Activated B cell treated with CpG ODN at 0.5 μM for 24 hours (primary cell): ENCODE measurements around the gene KCNJ10. TPM values are rescaled to one million over a fixed set of nuclear protein-coding genes. Genes with fewer than 3 reads are reported as not detected.

Source experiments
- ATAC-seq: fragments of 200-7000 bp; cut with Tn5 transposase; one replicate; pipeline ENCODE4 v1.10.0; 2021; ENCODE audit warnings: low read depth, mild to moderate bottlenecking, moderate library complexity
- CTCF ChIA-PET: fragments of 350-600 bp; sonication (Branson Sonifier 250); formaldehyde crosslinking; loops from one replicate; lab custom pipeline; 2021; ENCODE audit warnings: antibody characterized with exemption; lab: Charles Lee
- POLR2A ChIA-PET: fragments of 350-600 bp; sonication (Branson Sonifier 250); formaldehyde crosslinking; loops from one replicate; lab custom pipeline; 2021; ENCODE audit warnings: antibody characterized with exemption; lab: Charles Lee
- DNase-seq: peaks from one replicate; pipeline ENCODE4 v3.0.0; 2022
- H3K27ac Mint-ChIP-seq: one replicate; pipeline ENCODE4 v1.8.0; 2020; ENCODE audit warnings: mixed read lengths
- H3K27me3 Mint-ChIP-seq: one replicate; pipeline ENCODE4 v1.8.0; 2021; ENCODE audit warnings: mixed read lengths
- H3K36me3 Mint-ChIP-seq: one replicate; pipeline ENCODE4 v1.8.0; 2021; ENCODE audit warnings: low read depth, mixed read lengths
- H3K4me1 Mint-ChIP-seq: one replicate; pipeline ENCODE4 v1.8.0; 2021; ENCODE audit warnings: mixed read lengths
- H3K4me3 Mint-ChIP-seq: one replicate; pipeline ENCODE4 v1.8.0; 2020; ENCODE audit warnings: mild to moderate bottlenecking, mixed read lengths
- H3K9me3 Mint-ChIP-seq: one replicate; pipeline ENCODE4 v1.8.0; 2020; ENCODE audit warnings: mixed read lengths
- intact Hi-C: fragments of 100-400 bp; cut with micrococcal nuclease; formaldehyde crosslinking; loops from one replicate; pipeline ENCODE4 v1.15.1; 2024
- total RNA-seq: library from RNA; stranded (reverse); gene quantifications from 2 replicates; pipeline ENCODE4 v1.2.3, GENCODE V29; 2022
- TF ChIP-seq, protein P1 (sequence below): fragments of 200-600 bp; IDR thresholded peaks from one replicate; pipeline ENCODE4 v1.8.0; 2022; ENCODE audit warnings: antibody characterized with exemption, mild to moderate bottlenecking

The KCNJ10 gene
- total RNA-seq, 1 donor from 2014 or later: not detected

DNA sequence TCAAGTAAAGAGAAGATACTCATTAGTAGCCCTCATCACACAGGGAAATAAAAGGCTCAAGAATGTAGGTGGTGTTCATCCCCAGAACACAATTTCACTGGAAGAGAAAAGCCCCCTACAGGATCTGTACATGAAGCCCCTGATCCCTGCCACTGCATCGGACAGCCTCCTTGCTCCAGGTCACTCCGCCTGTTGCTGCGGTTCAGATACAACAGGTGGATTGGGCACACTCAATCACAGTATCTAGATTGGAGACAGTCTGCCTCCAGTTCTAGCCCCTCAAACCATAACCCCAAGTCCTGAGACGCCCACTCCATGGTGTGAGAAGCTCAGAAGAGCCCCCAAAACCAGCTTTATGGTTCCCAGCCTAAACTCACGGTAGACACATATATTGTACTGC lies 117.0 kb downstream of the KCNJ10 start:
- Mint-ChIP-seq H3K36me3 (no peaks in the 10 kb centered on the region), H3K27ac (no peak overlapping the region), H3K4me3 (no peak overlapping the region), H3K27me3 (peaks cover 31% of the 10 kb centered on the region), H3K9me3 (no peaks in the 10 kb centered on the region), H3K4me1 (no peaks in the 10 kb centered on the region)
- no peak for DNase-seq
- ChIA-PET CTCF (no interaction called here), POLR2A (no interaction called here)
- ATAC-seq: no peak
- intact Hi-C loops: no loop called here
- TF ChIP-seq, protein P1, sequence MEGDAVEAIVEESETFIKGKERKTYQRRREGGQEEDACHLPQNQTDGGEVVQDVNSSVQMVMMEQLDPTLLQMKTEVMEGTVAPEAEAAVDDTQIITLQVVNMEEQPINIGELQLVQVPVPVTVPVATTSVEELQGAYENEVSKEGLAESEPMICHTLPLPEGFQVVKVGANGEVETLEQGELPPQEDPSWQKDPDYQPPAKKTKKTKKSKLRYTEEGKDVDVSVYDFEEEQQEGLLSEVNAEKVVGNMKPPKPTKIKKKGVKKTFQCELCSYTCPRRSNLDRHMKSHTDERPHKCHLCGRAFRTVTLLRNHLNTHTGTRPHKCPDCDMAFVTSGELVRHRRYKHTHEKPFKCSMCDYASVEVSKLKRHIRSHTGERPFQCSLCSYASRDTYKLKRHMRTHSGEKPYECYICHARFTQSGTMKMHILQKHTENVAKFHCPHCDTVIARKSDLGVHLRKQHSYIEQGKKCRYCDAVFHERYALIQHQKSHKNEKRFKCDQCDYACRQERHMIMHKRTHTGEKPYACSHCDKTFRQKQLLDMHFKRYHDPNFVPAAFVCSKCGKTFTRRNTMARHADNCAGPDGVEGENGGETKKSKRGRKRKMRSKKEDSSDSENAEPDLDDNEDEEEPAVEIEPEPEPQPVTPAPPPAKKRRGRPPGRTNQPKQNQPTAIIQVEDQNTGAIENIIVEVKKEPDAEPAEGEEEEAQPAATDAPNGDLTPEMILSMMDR: no peak

DNA sequence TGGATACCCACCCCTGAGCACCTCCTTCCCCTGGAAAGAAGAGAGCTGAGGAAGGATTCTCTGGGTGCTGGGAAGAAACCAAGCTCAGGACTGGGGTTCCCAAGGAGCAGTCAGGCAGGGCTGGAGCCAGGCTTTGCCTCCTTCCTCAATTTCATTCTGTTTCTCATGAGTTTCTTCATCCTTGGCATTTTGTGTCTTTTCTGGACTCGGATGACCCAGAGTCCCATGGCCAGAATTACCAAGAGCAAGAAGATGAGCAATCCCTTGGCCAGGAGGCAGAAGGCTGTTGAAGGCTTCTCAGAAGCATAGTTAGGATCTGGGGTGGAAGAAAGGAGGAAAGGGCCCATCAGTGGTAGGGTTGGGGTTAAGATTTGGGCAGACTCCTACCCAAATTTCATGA lies 118.4 kb downstream of the KCNJ10 start:
- ATAC-seq (no peak), DNase-seq (no peak)
- intact Hi-C loops: no loop called here
- H3K36me3 Mint-ChIP-seq: no peaks in the 10 kb centered on the region
- no peak overlapping the region for H3K4me3 Mint-ChIP-seq
- CTCF ChIA-PET: no interaction called here
- TF ChIP-seq, protein P1: no peak
- POLR2A ChIA-PET: no interaction called here
- H3K4me1 Mint-ChIP-seq: no peaks in the 10 kb centered on the region
- no peak overlapping the region for H3K27ac Mint-ChIP-seq
- no peaks in the 10 kb centered on the region for H3K9me3 Mint-ChIP-seq
- H3K27me3 Mint-ChIP-seq: peaks cover 33% of the 10 kb centered on the region

- intact Hi-C loops: no loop called here
- H3K36me3 Mint-ChIP-seq: no peaks in the 10 kb centered on the region
- POLR2A ChIA-PET: no interaction called here
- CTCF ChIA-PET: no interaction called here
- DNase-seq: no peak
- H3K27me3 Mint-ChIP-seq: peaks cover 37% of the 10 kb centered on the region
- peaks cover 2% of the 10 kb centered on the region for H3K4me1 Mint-ChIP-seq
- TF ChIP-seq, protein P1: no peak
- H3K9me3 Mint-ChIP-seq: no peaks in the 10 kb centered on the region
- no peak for ATAC-seq
- no peak overlapping the region for H3K4me3 Mint-ChIP-seq
- H3K27ac Mint-ChIP-seq: no peak overlapping the region
Observed at GRCh38 chr1:159951016-159951415, 118.9 kb downstream of the KCNJ10 start.

GRCh38 chr1:159949981-159950381 lies 120.0 kb downstream of the KCNJ10 start:
- no peak for ATAC-seq
- DNase-seq: no peak
- Mint-ChIP-seq H3K36me3 (no peaks in the 10 kb centered on the region), H3K9me3 (no peaks in the 10 kb centered on the region), H3K4me1 (peaks cover 8% of the 10 kb centered on the region), H3K4me3 (no peak overlapping the region), H3K27ac (no peak overlapping the region), H3K27me3 (peaks cover 44% of the 10 kb centered on the region)
- TF ChIP-seq, protein P1: no peak
- intact Hi-C loops: no loop called here
- ChIA-PET POLR2A (no interaction called here), CTCF (no interaction called here)

DNA sequence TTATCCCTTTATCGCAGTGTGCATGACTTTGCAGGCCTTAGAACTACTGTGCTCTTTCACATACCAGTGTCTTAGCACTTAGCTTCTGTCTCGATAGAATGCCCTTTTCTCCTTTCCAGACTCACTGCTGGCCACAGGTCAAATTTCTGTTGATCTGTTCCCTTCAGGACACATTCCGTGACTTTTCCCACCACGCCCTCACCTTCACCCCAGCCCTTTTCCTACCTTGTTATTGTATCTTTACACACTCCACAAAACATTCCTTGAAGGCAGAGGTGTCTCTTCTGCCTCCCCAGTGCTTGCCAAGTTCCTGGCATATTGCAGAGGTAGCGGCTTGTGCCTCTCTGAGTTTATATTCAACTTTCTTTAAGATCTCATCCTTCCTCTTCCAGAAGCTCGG lies 120.8 kb downstream of the KCNJ10 start:
- Mint-ChIP-seq H3K27ac (no peak overlapping the region), H3K4me1 (peaks cover 11% of the 10 kb centered on the region), H3K9me3 (no peaks in the 10 kb centered on the region), H3K4me3 (no peak overlapping the region), H3K27me3 (peaks cover 48% of the 10 kb centered on the region), H3K36me3 (no peaks in the 10 kb centered on the region)
- DNase-seq (no peak), ATAC-seq (no peak)
- CTCF ChIA-PET: no interaction called here
- POLR2A ChIA-PET: no interaction called here
- intact Hi-C loops: no loop called here
- TF ChIP-seq, protein P1: no peak

Other genes with a start within 250 kb of the KCNJ10 start
- gene SLAMF8, start 243.3 kb downstream of the KCNJ10 start, total RNA-seq: 0.27 TPM in 2 replicates
- gene VSIG8, start 207.5 kb downstream of the KCNJ10 start, total RNA-seq: not detected in 2 replicates
- 1.2 and 1.8 TPM in 2 replicates for gene CFAP45, start 170.0 kb downstream of the KCNJ10 start, total RNA-seq
- gene TAGLN2, start 144.7 kb downstream of the KCNJ10 start, total RNA-seq: 327 and 364 TPM in 2 replicates
- not detected in 2 replicates for gene IGSF9, start 124.5 kb downstream of the KCNJ10 start, total RNA-seq
- gene SLAMF9, start 115.9 kb downstream of the KCNJ10 start, total RNA-seq: not detected in 2 replicates
- gene PIGM, start 38.2 kb downstream of the KCNJ10 start, total RNA-seq: 4.5 and 5.3 TPM in 2 replicates
- not detected in 2 replicates for gene KCNJ9, start 11.4 kb upstream of the KCNJ10 start, total RNA-seq
- gene IGSF8, start 28.5 kb upstream of the KCNJ10 start, total RNA-seq: 25.4 and 27.9 TPM in 2 replicates
- gene ATP1A2, start 45.6 kb upstream of the KCNJ10 start, total RNA-seq: not detected in 2 replicates
- gene ATP1A4, start 81.4 kb upstream of the KCNJ10 start, total RNA-seq: not detected in 2 replicates
- not detected in 2 replicates for gene CASQ1, start 120.4 kb upstream of the KCNJ10 start, total RNA-seq
- gene PEA15, start 135.2 kb upstream of the KCNJ10 start, total RNA-seq: 107 and 111 TPM in 2 replicates
- 155 and 172 TPM in 2 replicates for gene DCAF8, start 192.4 kb upstream of the KCNJ10 start, total RNA-seq
- 43.7 and 50.3 TPM in 2 replicates for gene PEX19, start 215.0 kb upstream of the KCNJ10 start, total RNA-seq